Lung (tissue), 12 donors: ENCODE measurements around the gene PCTP. TPM values are rescaled to one million over a fixed set of nuclear protein-coding genes. Genes with fewer than 3 reads are reported as not detected.

Source experiments
- ATAC-seq: fragments of 200-7000 bp; cut with Tn5 transposase; one replicate; pipeline ENCODE4 v1.9.1; 2020; ENCODE audit warnings: moderate number of reproducible peaks; ENCODE audit not compliant: insufficient read depth, low FRiP score
- DNase-seq, 3 donors: peaks; one replicate each; pipeline ENCODE4 v3.0.0-alpha.2; 2013 to 2017
- H3K27ac ChIP-seq, 2 donors: one replicate each; pipeline ENCODE4 v1.5.1; 2013; ENCODE audit warnings: mild to moderate bottlenecking in 2 of 2, moderate library complexity in 2 of 2, control low read depth in 1 of 2, inconsistent platforms in 1 of 2, low read depth in 1 of 2, low read length in 1 of 2
- H3K27me3 ChIP-seq, 3 donors: one replicate each; pipeline ENCODE4 v1.5.1; 2013; ENCODE audit warnings: low read length in 2 of 3; ENCODE audit not compliant: control insufficient read depth in 3 of 3, insufficient read depth in 3 of 3
- H3K36me3 ChIP-seq, 4 donors: one replicate each; pipeline ENCODE4 v1.5.1; 2013; ENCODE audit warnings: low read length in 4 of 4, mild to moderate bottlenecking in 1 of 4, moderate library complexity in 1 of 4; ENCODE audit not compliant: control insufficient read depth in 4 of 4, insufficient read depth in 4 of 4
- H3K4me1 ChIP-seq, 5 donors: one replicate each; pipeline ENCODE4 v1.5.1; 2013; ENCODE audit warnings: low read length in 5 of 5, mild to moderate bottlenecking in 2 of 5, moderate library complexity in 1 of 5; ENCODE audit not compliant: control insufficient read depth in 5 of 5, insufficient read depth in 5 of 5
- H3K4me3 ChIP-seq: one replicate; pipeline ENCODE4 v1.5.1; 2013; ENCODE audit warnings: mild to moderate bottlenecking, control low read depth, moderate library complexity
- H3K9ac ChIP-seq, 2 donors: one replicate each; pipeline ENCODE4 v1.5.1; 2013; ENCODE audit warnings: low read length in 2 of 2, control low read depth in 1 of 2; ENCODE audit not compliant: insufficient read depth in 1 of 2
- H3K9me3 ChIP-seq, 4 donors: one replicate each; pipeline ENCODE4 v1.5.1; 2013; ENCODE audit warnings: low read length in 3 of 4, mild to moderate bottlenecking in 1 of 4, moderate library complexity in 1 of 4; ENCODE audit not compliant: control insufficient read depth in 4 of 4, insufficient read depth in 3 of 4
- CTCF ChIP-seq: IDR thresholded peaks from 2 replicates; pipeline ENCODE4 v1.5.1; 2012; ENCODE audit warnings: mild to moderate bottlenecking; ENCODE audit errors: control extremely low read depth, extremely low read depth
- WGBS, 2 donors: extraction: QIAGEN DNeasy Blood & Tissue Kit; methylation state at CpG; one replicate each; pipeline ENCODE4 v1.1.7; 2013; 5-methylcytosine and 5-hydroxymethylcytosine counted together
- polyA plus RNA-seq, 2 donors: library from polyadenylated mRNA; stranded (reverse); fragments of 200-250 nt; gene quantifications; one replicate each; pipeline ENCODE4 v1.2.1, GENCODE V29; 2013
- total RNA-seq, 2 donors: library from RNA; depleted of rRNA in 1 of 2; stranded (reverse); fragments of >200 nt in 1 of 2; gene quantifications; one replicate each; pipeline ENCODE4 v1.2.1, GENCODE V29; 2014 to 2021
- donor health status: control.
- donor health status: control.
- donor health status: Bipolar disorder and iron deficiency.
- donor health status: healthy.
- donor health status: DM: yes; HTN: yes; CAD: no.

The PCTP gene
- total and polyA plus RNA-seq, 4 donors: 14.3 to 34.2 (median 19.1) TPM

- DNase-seq (no peak), ATAC-seq (no peak)
- Histone ChIP-seq H3K27me3 (no peaks in the 10 kb centered on the region), H3K9ac (no peak overlapping the region), H3K9me3 (no peaks in the 10 kb centered on the region), H3K4me1 (peaks cover 0 to 17% (median 9%) of the 10 kb centered on the region in 5 donors), H3K36me3 (peaks cover 0 to 16% (median 8%) of the 10 kb centered on the region in 4 donors), H3K27ac (no peak overlapping the region), H3K4me3 (no peak overlapping the region)
- no peak for TF ChIP-seq CTCF
- 91 to 92% methylated on average over 4 of the region's 4 CpGs for WGBS, 2 donors
Measured at GRCh38 chr17:55764610-55765009, 13.8 kb downstream of the PCTP start.

- H3K36me3 ChIP-seq: peaks cover 0 to 16% (median 8%) of the 10 kb centered on the region in 4 donors
- 93 to 95% methylated on average over 3 of the region's 3 CpGs for WGBS, 2 donors
- H3K4me3 ChIP-seq: no peak overlapping the region
- no peak overlapping the region for H3K27ac ChIP-seq
- DNase-seq (no peak), ATAC-seq (no peak)
- TF ChIP-seq CTCF: no peak
- no peaks in the 10 kb centered on the region for H3K9me3 ChIP-seq
- no peaks in the 10 kb centered on the region for H3K27me3 ChIP-seq
- H3K4me1 ChIP-seq: peaks cover 0 to 14% (median 5%) of the 10 kb centered on the region in 5 donors
- H3K9ac ChIP-seq: no peak overlapping the region
Measured at GRCh38 chr17:55765472-55765871, 14.6 kb downstream of the PCTP start.

- H3K9ac ChIP-seq: no peak overlapping the region
- H3K4me3 ChIP-seq: no peak overlapping the region
- no peak for ATAC-seq
Measured at GRCh38 chr17:55768936-55769624, 18.2 kb downstream of the PCTP start.

More at GRCh38 chr17:55768936-55769624, 18.2 kb downstream of the PCTP start:
- no peak for DNase-seq
- H3K27me3 ChIP-seq: no peaks in the 10 kb centered on the region
- TF ChIP-seq CTCF: no peak
- H3K9me3 ChIP-seq: no peaks in the 10 kb centered on the region
- H3K36me3 ChIP-seq: peaks cover 21 to 28% (median 26%) of the 10 kb centered on the region in 4 donors
- peaks cover 0 to 8% (median 3%) of the 10 kb centered on the region in 5 donors for H3K4me1 ChIP-seq
- H3K27ac ChIP-seq: peak overlapping the region in 1 of 2 donors; percentile 53
